Fibroblast of peridontal ligament (primary cell): ENCODE results near the gene ITGB3.

ENCODE experiments used
- DNase-seq: peaks from one replicate; pipeline ENCODE4 v3.0.0-alpha.2; 2010; ENCODE audit errors: extremely low read depth

The ITGB3 gene

DNA sequence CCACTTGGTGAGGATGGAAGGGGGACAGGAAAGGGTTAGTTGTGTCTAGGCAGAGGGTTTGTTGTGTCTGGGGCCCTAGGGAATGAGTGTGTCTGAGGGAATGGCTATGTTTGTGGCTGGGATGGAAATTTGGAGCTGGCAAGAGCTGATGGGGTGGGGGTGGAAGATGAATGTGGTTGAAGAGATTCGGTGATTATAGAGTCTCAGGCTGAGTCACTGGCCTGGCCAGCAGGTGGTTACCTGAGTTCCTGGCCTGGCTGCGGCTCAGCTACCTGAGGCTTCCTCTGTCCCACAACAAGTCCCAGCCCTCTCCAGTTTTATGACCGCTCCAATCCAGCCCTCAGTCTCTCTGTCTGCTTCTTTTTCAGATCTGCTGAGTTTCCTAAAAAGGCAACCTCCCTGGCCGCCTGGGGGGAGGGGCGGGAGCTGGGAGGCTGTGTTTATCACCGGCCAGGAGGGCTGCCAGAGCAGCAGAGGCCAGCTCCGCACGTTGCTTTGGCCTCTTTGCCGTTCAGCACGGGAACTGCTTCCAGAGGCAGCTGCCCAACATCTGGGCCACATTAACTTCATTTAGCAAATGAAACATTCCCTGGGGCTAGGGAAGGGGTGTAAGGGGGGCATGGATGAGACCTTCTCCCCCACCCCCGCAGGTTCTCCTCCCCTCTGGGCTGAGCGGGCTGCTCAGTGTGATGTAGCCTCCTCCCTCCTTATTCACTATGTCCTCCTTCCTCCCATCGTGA lies 21.8 kb downstream of the ITGB3 start:
- DNase-seq, result peak; percentile 97

DNA sequence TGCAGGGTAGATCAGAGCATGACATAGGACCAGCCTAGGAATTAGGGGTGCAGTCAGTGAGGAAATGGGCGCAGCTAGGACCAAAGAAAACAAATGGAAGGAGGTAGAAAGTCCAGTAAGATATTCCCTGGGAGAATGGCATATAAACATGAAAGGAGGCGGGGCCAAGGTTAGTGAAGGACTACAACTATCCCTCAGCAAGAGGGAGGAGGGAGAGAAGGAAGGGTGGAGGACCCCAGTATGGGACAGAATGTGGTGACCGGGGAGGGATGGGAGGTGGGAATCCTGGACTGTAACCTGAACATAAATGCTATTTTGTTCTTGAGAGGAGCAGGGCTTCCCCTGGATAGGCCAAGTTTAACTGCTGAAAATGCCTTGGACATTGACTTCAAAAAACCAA lies 22.8 kb downstream of the ITGB3 start:
- peak; percentile 18 for DNase-seq

DNA sequence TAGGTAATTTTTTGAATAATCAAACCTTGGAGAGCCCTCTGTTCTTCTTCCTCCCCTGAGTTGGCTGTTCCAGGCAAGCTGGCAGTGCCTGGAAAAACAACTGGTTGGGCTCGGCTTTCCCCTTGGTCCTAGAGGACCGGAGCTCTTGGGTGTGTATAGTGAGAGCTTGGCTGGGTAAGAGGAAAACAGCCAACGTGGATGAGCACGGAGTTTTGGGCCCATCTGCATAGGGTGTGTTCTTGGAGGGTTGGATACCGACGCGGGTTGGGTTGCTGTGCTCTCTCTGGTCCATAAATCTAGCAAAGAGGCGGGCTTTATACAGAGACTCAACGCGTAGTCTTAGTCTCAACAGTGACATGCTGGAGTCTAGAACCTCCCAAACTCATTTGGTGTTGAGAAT lies 23.2 kb downstream of the ITGB3 start:
- peak; percentile 94 for DNase-seq

DNA sequence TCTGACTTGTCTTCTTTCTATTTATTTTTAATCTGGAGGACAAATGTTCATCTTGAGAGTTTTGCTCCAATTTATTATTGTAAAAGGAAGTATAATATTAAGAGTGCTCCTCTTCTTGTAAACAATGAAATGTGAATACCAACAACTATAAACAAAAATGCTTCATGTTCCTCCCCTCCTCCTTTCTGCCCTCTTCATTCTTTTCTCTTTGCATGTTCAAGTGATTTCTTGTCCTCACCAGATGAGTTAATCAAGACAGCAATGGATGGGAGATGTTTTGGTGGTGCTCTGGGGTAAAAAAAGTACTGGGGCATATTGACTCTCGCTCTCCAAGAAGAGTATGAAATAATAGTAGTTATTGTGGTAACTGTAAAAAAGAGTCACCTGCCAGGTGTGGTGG lies 24.3 kb downstream of the ITGB3 start:
- peak; percentile 48 for DNase-seq

DNA sequence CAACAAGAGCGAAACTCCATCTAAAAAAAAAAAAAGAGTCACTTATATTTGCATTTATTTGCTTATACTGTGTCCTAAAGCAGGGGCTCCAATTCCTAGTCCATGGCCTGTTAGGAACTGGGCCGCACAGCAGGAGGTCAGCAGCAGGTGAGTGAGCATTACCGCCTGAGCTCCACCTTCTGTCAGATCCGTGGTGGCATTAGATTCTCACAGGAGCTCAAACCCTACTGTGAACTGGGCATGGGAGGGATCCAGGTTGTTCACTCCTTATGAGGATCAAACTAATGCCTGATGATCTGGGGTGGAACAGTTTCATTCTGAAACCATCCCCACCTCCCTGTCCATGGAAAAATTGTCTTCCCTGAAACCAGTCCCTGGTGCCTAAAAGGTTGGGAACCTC lies 24.9 kb downstream of the ITGB3 start:
- no peak for DNase-seq

DNA sequence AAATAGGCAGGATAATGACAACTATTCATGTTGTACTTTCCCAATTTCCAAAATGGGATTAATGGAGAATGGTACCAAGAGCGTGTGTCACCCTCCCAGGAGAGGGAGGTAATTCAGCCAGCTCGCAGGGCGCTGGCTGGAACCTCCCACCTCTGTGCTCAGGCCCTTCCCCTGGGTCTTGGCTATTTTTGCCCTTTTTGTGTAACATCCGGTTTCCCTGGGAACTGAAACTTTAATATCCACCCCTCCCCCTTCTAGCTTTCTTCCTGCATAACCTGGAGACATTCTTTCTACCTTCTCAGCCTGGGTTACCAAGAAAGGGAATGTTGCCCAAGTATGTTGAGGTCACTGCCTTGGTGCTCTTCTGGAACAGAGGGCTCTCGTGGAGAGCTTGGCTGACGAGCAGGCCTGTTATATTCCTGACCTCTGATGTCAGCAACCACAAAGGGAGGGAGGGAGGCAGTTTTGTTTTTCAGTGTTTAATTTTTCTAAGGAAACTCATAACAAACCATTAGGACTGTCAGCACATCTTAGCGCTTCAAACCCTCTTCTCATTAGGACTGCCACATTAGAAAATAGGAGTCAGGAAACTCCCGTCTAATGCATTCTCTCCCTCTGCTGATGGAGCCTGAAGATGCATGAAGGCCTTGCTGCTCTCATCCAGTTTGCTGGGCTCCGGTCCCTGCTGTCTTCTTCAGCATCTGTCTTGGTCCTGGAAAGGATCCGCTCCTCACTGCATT lies 25.6 kb downstream of the ITGB3 start:
- peak; percentile 98 for DNase-seq

DNA sequence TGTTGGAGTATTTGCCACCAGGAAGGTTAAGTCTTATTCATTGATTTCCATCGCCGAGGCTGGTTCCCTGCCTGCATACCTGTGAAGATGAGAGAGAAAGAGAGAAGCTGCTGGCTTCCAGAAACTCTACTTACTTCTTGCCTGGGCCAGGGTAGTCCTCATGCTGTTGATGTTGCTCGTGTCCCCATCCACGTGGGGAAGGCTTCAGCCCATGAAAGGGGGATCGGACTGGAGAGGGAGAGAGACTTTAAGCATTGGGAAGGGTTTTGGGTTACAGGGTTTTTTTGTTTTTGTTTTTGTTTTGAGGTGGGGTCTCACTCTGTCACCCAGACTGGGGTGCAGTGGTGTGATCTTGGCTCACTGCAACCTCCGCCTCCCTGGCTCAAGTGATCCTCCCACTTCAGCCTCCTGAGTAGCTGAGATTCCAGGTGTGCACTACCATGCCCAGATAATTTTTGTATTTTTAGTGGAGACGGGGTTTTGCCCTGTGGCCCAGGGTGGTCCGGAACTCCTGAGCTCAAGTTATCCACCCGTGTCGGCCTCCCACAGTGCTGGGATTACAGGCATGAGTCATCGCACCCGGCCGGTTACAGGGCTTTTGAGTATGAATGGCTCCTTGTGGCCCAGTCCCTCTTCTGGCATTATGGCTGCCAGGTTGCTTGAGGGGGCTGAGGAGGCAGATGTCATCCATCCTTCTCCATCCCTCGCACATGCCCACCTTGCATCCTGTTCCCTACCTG lies 26.6 kb downstream of the ITGB3 start:
- DNase-seq, result peak; percentile 59

DNA sequence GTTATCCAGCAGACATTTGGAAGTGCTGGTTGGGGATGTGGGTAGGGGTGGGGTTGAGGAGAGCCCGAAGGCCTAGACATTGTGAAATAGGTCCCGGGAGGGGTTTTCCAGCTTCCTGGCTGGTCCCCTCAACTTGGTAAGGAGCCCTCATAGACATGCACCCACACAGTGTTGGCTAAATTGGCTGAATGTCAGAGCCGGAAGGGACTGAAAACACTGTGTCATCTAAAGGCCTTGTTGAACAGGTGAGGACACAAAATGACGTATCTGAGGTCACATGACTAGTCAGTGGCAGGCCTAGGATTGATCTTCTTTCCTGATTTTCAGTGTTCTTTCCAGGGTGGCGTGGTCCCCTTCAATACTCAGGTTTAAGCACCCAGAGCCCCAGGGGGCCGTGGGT lies 27.6 kb downstream of the ITGB3 start:
- no peak for DNase-seq

DNA sequence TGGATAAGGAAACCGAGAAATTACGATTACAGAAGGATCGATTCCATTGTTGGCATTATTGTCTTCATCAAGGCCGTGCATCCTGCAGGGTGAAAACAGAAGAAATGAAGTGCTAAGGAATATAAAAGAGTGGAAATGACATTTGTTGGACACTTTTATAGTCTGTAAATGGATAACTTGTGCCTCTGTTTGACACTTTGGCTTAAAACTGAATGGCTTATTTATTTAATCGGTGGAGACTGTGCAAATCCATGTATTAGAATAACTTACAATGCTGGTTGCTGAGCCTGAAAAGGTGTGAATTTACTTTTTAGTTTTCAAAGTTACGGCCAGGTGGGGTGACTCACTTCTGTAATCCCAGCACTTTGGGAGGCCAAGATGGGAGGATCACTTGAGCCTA lies 31.4 kb downstream of the ITGB3 start:
- DNase-seq, result no peak

DNA sequence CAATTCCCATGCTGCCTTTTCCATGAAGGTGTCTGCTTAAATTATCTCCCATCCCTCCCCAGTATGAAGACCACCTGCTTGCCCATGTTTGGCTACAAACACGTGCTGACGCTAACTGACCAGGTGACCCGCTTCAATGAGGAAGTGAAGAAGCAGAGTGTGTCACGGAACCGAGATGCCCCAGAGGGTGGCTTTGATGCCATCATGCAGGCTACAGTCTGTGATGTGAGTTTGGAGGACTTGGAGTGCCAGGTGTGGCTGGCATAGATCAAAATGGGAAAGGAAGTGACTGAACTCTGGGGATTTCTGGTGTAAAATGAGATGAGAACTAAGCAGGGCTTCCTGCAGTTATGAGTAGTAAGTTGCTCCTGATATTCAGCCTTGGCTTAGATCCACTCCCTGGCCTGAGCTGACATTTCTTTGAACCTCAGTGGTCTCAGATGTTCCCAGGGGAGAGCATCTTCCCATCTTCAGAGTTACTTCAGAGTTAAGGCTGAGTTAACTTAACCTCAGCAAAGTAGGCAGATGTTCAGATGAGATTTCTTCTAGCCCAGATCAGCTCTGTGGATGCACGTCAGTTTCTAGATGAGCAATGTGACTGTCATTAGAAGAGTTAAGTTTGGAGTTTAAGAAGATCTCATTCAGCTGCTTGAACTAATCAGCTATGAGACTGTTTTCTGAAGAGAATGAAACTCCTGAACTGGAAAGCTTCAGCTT lies 32.7 kb downstream of the ITGB3 start:
- DNase-seq, result peak; percentile 68

DNA sequence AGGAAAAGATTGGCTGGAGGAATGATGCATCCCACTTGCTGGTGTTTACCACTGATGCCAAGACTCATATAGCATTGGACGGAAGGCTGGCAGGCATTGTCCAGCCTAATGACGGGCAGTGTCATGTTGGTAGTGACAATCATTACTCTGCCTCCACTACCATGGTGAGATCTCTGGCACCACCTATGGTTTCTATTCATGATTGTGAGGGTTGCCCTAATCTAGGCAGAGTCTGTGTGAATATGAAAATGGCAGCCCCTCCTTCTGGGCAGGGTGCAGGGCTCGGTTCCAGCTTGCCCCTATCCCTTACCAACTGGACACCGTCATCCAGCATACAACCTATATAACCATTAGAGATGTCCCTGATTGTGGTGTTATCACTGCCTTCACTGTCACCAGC lies 33.4 kb downstream of the ITGB3 start:
- DNase-seq, result no peak

DNA sequence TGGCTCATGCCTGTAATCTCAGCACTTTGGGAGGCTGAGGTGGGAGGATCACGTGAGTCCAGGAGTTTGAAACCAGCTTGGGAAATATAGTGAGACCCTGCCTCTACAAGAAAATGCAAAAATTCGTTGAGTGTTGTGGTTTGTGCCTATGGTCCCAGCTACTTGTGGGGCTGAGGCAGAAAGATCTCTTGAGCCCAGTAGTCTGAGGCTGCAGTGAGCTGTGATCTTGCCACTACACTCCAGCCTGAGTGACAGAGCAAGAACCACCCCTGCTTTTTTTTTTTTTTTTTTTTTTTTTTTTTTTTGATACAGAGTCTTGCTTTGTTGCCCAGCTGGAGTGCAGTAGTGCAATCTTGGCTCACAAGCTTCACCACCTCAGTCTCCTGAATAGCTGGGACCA lies 34.0 kb downstream of the ITGB3 start:
- no peak for DNase-seq

DNA sequence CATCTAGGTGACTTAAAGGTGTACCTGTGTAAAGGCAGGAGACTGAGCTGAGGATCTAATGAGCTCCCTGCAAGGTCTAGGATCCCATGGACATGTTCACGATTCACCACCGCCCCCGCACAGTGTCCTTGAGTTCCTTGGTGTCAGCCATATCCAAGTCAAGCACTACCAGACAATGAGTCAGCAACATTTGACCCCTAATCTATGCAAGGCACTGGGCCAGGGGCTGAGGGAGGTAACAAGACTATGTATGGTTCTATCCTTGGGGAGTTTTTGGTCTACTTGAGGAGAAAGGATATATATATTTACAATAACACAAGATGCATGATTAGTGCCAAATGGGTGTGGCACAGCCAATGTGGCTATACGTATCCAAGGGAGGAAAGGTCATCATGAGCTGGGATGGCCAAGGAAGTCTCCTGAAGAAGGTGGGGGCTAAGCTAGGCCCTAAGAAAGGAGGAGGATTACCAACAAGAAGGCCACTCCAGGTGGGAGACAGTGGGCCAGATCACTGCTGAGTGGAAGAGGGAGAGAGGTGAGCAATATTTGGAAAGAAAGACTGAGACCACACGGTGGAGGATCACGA lies 35.0 kb downstream of the ITGB3 start:
- DNase-seq, result peak; percentile 21

DNA sequence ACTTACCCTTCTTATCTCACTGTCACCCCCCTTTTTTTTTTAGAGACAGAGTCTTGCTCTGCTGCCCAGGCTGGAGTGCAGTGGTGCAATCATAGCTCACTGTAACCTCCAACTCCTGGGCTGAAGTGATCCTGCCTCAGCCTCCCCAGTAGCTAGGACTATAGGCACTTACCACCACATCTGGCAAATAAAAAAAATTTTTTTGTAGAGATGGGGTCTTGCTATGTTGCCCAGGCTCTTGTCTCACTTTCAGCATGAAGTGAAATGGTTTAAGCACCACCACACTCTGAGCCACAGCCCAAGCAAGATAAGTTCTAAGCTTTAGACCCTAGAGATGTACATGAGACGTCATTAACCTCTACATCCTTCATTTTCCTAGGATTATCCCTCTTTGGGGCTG lies 35.7 kb downstream of the ITGB3 start:
- no peak for DNase-seq

DNA sequence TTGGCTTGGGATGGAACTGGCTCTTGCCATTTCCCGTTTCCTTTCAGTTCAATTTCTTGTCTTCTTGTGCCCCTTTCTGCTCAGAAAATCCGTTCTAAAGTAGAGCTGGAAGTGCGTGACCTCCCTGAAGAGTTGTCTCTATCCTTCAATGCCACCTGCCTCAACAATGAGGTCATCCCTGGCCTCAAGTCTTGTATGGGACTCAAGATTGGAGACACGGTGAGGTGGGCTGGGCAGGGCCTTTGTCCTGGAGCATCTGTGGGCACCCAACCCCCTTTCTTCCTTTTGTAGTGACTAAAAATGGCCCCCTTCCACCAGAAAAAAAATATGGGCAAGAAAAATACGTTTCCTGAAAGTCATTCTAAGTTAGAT lies 37.2 kb downstream of the ITGB3 start:
- DNase-seq, result no peak

DNA sequence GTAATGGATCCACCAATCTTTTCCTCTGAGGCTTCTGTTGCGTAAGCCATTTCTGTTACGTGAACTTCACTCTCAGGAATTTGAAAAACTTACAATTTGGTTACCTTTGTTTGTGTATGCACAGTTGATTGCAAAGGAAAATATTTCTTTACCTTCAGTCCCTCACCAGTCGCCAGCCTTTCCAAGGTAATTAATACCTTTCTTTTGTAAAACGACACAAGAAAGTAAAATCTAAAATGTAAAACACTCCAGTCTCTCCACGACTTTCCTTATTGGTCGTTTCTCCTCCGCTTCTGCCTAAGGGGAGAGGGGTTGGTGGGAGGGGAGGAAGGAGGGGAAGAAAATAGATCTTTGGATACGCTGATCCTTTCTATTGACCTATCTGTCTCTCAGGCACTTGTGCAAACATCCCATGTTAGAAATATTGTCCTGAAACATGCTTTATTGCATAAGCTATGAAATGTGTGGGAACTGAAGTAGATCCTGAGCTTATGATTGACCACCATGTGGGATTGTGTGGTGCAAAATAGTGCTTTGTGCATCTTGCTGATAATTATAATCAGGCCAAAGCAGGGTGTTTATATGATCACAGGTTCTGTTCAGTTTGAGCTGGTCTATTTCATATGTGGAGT lies 37.7 kb downstream of the ITGB3 start:
- no peak for DNase-seq

DNA sequence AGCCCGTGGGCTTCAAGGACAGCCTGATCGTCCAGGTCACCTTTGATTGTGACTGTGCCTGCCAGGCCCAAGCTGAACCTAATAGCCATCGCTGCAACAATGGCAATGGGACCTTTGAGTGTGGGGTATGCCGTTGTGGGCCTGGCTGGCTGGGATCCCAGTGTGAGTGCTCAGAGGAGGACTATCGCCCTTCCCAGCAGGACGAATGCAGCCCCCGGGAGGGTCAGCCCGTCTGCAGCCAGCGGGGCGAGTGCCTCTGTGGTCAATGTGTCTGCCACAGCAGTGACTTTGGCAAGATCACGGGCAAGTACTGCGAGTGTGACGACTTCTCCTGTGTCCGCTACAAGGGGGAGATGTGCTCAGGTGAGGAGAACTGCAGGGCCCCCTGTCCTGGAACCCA lies 38.6 kb downstream of the ITGB3 start:
- DNase-seq, result no peak

DNA sequence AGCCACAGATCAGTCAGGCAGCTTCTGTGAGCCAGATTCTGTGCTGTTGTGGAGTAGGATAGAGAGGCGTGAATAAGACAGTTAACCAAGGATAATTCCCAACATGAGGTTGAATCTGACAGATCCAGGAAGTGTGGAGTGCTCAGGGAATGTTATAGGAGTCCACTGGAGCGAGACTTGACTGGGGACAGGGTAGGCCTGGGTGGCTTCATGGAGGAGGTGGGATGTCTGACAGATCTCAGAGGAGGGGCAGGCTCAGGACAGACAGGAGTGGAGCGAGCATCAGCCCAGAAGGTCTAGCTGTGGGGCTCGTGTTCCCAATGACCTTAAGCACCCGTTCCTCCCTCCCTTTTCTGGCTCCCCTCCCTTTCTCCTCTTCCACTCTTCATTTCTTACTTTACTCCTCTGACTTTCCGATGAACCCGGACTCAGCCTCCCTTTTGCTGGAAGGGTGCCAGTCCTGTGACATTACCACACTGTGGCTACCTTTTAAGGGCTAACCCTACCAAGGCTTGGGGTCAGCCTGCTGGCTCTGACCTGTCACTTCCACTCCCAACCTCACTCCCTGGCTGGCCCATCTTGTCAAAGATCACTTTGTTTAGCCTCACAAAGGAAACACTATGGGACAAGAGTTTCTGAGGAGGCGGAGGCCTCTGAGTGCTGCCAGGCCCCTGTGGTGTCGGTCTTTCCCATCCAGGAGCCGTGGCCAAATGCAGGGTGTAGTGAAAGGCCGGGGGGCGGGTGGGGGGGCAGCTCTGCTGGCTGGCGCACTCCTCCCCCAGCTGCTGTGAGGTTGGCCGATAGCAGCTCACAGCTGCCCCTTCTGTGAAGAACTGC lies 41.6 kb downstream of the ITGB3 start:
- no peak for DNase-seq

DNA sequence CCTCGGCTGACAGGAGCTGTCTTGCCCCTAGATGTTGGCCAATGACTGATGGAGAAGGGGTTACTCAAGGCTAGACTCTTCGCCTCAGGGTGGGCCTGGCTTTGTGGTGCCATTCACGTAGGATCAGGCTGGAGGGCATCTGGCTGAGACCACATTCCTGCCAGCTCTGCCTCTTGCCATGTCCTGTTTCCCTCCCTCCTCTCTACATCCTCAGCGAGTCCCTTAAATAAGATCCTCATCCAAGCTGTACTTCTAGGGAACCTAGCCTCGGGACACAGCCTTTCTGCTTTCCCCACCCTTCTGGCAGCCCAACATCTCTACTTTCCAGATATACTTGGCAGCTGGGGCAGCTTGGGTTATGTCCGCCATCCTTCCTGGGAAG lies 42.2 kb downstream of the ITGB3 start:
- no peak for DNase-seq

DNA sequence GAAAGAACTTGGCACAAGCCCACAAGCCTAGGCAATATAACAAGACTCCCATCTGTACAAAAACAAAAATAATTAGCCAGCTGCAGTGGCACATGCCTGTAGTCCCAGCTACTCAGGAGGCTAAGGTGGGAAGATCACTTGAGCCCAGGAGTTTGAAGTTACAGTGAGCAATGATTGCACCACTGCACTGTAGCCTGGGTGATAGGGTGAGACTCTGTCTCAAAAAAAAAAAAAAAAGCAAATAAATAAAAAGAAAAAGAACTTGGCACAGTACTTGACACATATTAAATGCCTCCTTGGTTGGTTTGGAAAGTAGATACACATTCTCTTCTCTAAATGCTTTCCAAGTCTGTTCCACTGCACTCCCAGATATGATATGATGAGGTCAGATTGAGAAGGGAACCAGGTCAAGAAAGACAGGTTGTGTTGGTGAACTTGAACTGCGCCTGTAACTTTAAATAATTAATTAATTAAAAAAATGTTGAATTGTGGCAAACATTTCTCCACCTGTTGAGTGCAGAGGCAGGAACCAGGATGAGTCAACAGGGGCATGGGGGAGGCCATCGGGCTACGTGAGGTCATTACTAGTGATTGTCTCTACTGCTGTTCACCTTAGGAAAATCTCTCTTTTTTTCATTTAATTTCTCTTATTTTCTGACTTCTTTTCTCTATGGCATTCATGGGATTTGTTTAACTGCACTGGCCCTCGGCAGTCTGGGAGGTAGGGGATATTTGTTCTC lies 44.2 kb downstream of the ITGB3 start:
- peak; percentile 25 for DNase-seq
